Neural progenitor cell (in vitro differentiated cells): Measurements from ENCODE around the gene ST8SIA5. TPM values are rescaled to one million over a fixed set of nuclear protein-coding genes. Genes with fewer than 3 reads are reported as not detected.

ENCODE experiments used
- DNase-seq: peaks from one replicate; pipeline ENCODE4 v3.0.0-alpha.2; 2016; ENCODE audit warnings: low spot score
- H2AFZ ChIP-seq: fragments of 200-600 bp; sonication (generic); replicated peaks from 2 replicates; pipeline ENCODE4 v1.6.1; 2016; ENCODE audit warnings: antibody characterized with exemption
- H3F3A ChIP-seq: fragments of 200-600 bp; sonication (generic); 2 replicates; pipeline ENCODE4 v1.6.1; 2016; ENCODE audit warnings: antibody characterized with exemption, low read depth
- H3K27ac ChIP-seq: fragments of 200-600 bp; sonication (generic); 2 replicates; pipeline ENCODE4 v1.5.1; 2016; ENCODE audit warnings: mild to moderate bottlenecking
- H3K27me3 ChIP-seq: fragments of 200-600 bp; sonication (generic); 2 replicates; pipeline ENCODE4 v1.6.1; 2016; ENCODE audit warnings: mild to moderate bottlenecking, moderate library complexity
- H3K36me3 ChIP-seq: fragments of 200-600 bp; sonication (generic); 2 replicates; pipeline ENCODE4 v1.5.1; 2016
- H3K4me1 ChIP-seq: fragments of 200-600 bp; sonication (generic); 2 replicates; pipeline ENCODE4 v1.6.1; 2016; ENCODE audit warnings: mixed run types
- H3K4me2 ChIP-seq: fragments of 200-600 bp; sonication (generic); 2 replicates; pipeline ENCODE4 v1.6.1; 2016
- H3K4me3 ChIP-seq: fragments of 200-600 bp; sonication (generic); 2 replicates; pipeline ENCODE4 v1.5.1; 2016
- H3K79me2 ChIP-seq: fragments of 200-600 bp; sonication (generic); 2 replicates; pipeline ENCODE4 v1.6.1; 2016; ENCODE audit warnings: low read depth
- H3K9ac ChIP-seq: fragments of 200-600 bp; sonication (generic); 2 replicates; pipeline ENCODE4 v1.6.1; 2016
- H3K9me3 ChIP-seq: fragments of 200-600 bp; sonication (generic); 2 replicates; pipeline ENCODE4 v1.5.1; 2016; ENCODE audit warnings: low read depth
- H4K20me1 ChIP-seq: fragments of 200-600 bp; sonication (generic); 2 replicates; pipeline ENCODE4 v1.6.1; 2016; ENCODE audit warnings: low read depth
- H3K27ac Mint-ChIP-seq: 3 replicates; pipeline ENCODE4 v1.8.0; 2021; ENCODE audit warnings: mixed read lengths
- H3K27me3 Mint-ChIP-seq: 2 replicates; pipeline ENCODE4 v1.8.0; 2022; ENCODE audit warnings: low read depth, mild to moderate bottlenecking, inconsistent platforms, moderate library complexity, mixed read lengths; ENCODE audit not compliant: insufficient read depth
- H3K36me3 Mint-ChIP-seq: 3 replicates; pipeline ENCODE4 v1.8.0; 2021; ENCODE audit warnings: mixed read lengths
- H3K4me1 Mint-ChIP-seq: 3 replicates; pipeline ENCODE4 v1.8.0; 2021; ENCODE audit warnings: mixed read lengths
- H3K4me3 Mint-ChIP-seq: 3 replicates; pipeline ENCODE4 v1.8.0; 2021; ENCODE audit warnings: mild to moderate bottlenecking, moderate library complexity, mixed read lengths
- H3K9me3 Mint-ChIP-seq: 3 replicates; pipeline ENCODE4 v1.8.0; 2020; ENCODE audit warnings: mixed read lengths
- EZH2 ChIP-seq: fragments of 200-600 bp; sonication (generic); IDR thresholded peaks from 2 replicates; pipeline ENCODE4 v1.6.1; 2017; ENCODE audit warnings: antibody characterized with exemption, mild to moderate bottlenecking, moderate library complexity
- EZH2phosphoT487 ChIP-seq: fragments of 200-600 bp; sonication (generic); IDR thresholded peaks from 2 replicates; pipeline ENCODE4 v1.6.1; 2017; ENCODE audit warnings: antibody characterized with exemption
- total RNA-seq: library from RNA; depleted of rRNA; stranded (reverse); fragments of >200 nt; gene quantifications from 2 replicates; pipeline ENCODE4 v1.2.3, GENCODE V29; 2015; ENCODE audit warnings: low replicate concordance
- TF ChIP-seq, protein P1 (sequence below): fragments of 200-600 bp; sonication (generic); IDR thresholded peaks from 2 replicates; pipeline ENCODE4 v1.5.1; 2017; ENCODE audit warnings: antibody characterized with exemption, mild to moderate bottlenecking

Gene ST8SIA5
- total RNA-seq, 1 donor from 2014 or later = 0.04 TPM

DNA sequence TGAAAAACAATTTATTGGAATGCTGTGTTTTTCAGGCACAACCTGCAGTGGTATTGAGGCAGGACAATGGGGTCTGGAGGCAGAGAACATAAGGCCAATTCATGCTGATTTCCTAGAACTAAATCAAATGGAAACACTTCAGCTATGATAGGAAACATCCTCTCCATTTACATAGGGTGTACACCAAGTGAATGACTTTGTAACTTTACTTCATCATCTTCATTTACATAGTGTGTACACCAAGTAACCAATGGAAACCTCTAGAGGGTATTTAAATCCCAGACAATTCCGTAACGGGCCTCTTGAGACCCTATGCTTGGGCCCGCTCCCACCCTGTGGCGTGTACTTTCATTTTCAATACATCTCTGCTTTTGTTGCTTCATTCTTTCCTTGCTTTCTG lies 32.2 kb upstream of the ST8SIA5 start:
- Histone ChIP-seq H3K36me3 (no peaks in the 10 kb centered on the region), H3F3A (no peaks in the 10 kb centered on the region), H4K20me1 (no peaks in the 10 kb centered on the region), H3K4me1 (no peaks in the 10 kb centered on the region), H3K27me3 (no peaks in the 10 kb centered on the region), H3K4me3 (no peak overlapping the region), H2AFZ (no peak overlapping the region), H3K9ac (no peak overlapping the region), H3K9me3 (peaks cover 5% of the 10 kb centered on the region), H3K27ac (no peak overlapping the region), H3K4me2 (no peak overlapping the region), H3K79me2 (no peaks in the 10 kb centered on the region)
- H3K4me3 Mint-ChIP-seq = no peak overlapping the region
- H3K4me1 Mint-ChIP-seq = no peaks in the 10 kb centered on the region
- peaks cover 18% of the 10 kb centered on the region for H3K9me3 Mint-ChIP-seq
- H3K27ac Mint-ChIP-seq = no peak overlapping the region
- H3K27me3 Mint-ChIP-seq = peaks cover 3% of the 10 kb centered on the region
- no peak for TF ChIP-seq EZH2phosphoT487
- no peak for TF ChIP-seq EZH2
- TF ChIP-seq, protein P1, sequence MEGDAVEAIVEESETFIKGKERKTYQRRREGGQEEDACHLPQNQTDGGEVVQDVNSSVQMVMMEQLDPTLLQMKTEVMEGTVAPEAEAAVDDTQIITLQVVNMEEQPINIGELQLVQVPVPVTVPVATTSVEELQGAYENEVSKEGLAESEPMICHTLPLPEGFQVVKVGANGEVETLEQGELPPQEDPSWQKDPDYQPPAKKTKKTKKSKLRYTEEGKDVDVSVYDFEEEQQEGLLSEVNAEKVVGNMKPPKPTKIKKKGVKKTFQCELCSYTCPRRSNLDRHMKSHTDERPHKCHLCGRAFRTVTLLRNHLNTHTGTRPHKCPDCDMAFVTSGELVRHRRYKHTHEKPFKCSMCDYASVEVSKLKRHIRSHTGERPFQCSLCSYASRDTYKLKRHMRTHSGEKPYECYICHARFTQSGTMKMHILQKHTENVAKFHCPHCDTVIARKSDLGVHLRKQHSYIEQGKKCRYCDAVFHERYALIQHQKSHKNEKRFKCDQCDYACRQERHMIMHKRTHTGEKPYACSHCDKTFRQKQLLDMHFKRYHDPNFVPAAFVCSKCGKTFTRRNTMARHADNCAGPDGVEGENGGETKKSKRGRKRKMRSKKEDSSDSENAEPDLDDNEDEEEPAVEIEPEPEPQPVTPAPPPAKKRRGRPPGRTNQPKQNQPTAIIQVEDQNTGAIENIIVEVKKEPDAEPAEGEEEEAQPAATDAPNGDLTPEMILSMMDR = no peak
- no peaks in the 10 kb centered on the region for H3K36me3 Mint-ChIP-seq
- DNase-seq = no peak

DNA sequence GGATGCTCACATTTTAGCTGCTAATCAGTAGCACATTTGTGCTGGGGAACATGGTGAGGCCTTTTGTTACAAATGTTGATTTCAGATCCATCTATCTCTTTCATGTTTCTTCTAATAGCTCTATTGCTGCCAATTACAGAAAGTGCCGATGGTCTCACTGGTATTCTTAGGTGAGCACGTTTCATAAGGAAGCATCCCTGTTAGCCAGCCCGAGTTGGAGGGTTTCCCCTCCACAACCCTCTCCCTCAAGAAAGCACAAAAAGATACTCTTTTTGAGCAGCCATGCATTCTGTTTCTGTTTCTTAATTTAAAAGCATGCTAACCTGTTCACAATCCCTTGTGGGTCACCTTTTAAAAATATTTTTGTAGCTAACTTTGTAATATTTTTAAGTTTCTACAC lies 30.8 kb upstream of the ST8SIA5 start:
- no peak overlapping the region for H3K4me3 Mint-ChIP-seq
- Histone ChIP-seq H3K4me1 (no peaks in the 10 kb centered on the region), H3K27ac (no peak overlapping the region), H3K36me3 (no peaks in the 10 kb centered on the region), H4K20me1 (no peaks in the 10 kb centered on the region), H3K9me3 (peaks cover 5% of the 10 kb centered on the region), H3K27me3 (no peaks in the 10 kb centered on the region), H3K9ac (no peak overlapping the region), H3F3A (no peaks in the 10 kb centered on the region), H3K4me3 (no peak overlapping the region), H2AFZ (no peak overlapping the region), H3K79me2 (no peaks in the 10 kb centered on the region), H3K4me2 (no peak overlapping the region)
- peaks cover 18% of the 10 kb centered on the region for H3K9me3 Mint-ChIP-seq
- no peaks in the 10 kb centered on the region for H3K36me3 Mint-ChIP-seq
- peaks cover 2% of the 10 kb centered on the region for H3K27me3 Mint-ChIP-seq
- H3K4me1 Mint-ChIP-seq = no peaks in the 10 kb centered on the region
- no peak for DNase-seq
- TF ChIP-seq EZH2 (no peak), EZH2phosphoT487 (no peak)
- TF ChIP-seq, protein P1 = no peak
- no peak overlapping the region for H3K27ac Mint-ChIP-seq

DNA sequence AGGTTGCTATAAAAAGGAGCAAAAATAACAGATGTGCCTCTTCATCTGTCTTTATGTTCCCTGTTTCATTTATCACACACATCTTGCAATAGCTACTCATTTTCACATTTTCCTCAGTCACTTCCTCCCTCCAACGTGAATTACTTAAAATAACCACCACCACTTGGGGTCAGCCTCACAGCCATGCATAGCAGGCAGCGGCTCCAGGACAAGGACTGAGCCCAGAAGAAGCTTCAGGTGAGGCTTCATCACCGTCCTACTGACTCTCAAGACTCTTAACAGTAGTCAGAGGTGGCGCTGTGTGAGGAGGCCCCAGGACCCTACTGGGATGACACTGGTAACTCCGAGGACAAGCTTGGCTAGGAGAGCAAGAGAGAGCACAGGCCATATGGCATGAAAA lies 15.5 kb upstream of the ST8SIA5 start:
- no peak for DNase-seq
- H3K27me3 ChIP-seq = no peaks in the 10 kb centered on the region
- no peak overlapping the region for H3K9ac ChIP-seq
- H3K4me3 ChIP-seq = no peak overlapping the region
- H3F3A ChIP-seq = no peaks in the 10 kb centered on the region
- no peaks in the 10 kb centered on the region for H3K79me2 ChIP-seq
- no peak overlapping the region for H3K4me2 ChIP-seq
- no peaks in the 10 kb centered on the region for H3K36me3 ChIP-seq
- peaks cover 2% of the 10 kb centered on the region for H3K27me3 Mint-ChIP-seq
- no peaks in the 10 kb centered on the region for H3K9me3 Mint-ChIP-seq
- H3K4me1 ChIP-seq = no peaks in the 10 kb centered on the region
- no peak overlapping the region for H3K27ac Mint-ChIP-seq
- H2AFZ ChIP-seq = no peak overlapping the region
- no peaks in the 10 kb centered on the region for H3K36me3 Mint-ChIP-seq
- H3K27ac ChIP-seq = no peak overlapping the region
- no peaks in the 10 kb centered on the region for H3K9me3 ChIP-seq
- H3K4me1 Mint-ChIP-seq = peaks cover 8% of the 10 kb centered on the region
- no peak overlapping the region for H3K4me3 Mint-ChIP-seq
- TF ChIP-seq EZH2 (no peak), EZH2phosphoT487 (no peak)
- TF ChIP-seq, protein P1 = no peak
- H4K20me1 ChIP-seq = no peaks in the 10 kb centered on the region

DNA sequence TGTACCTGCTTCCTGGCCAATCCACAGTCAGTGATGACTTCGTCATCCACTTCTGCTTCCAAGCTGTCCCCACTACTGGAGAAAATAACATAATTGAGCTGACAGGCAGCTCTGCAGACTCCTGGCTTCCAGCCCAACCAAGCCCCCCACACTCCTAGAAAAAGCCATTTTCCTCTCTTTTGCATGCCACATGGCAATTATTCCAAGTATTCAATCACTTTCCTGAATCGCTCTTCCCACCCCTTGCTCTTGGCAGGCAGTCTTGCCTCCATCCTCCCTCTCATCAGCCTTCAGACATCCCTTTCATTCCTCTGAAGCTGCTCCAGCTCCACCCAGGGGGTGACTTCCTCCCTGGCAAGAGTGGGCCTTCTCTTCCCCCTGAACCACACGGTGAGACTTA lies 14.3 kb upstream of the ST8SIA5 start:
- H3K4me1 ChIP-seq = no peaks in the 10 kb centered on the region
- Mint-ChIP-seq H3K4me1 (peaks cover 8% of the 10 kb centered on the region), H3K27ac (no peak overlapping the region), H3K4me3 (no peak overlapping the region), H3K9me3 (no peaks in the 10 kb centered on the region), H3K36me3 (no peaks in the 10 kb centered on the region), H3K27me3 (peaks cover 2% of the 10 kb centered on the region)
- no peaks in the 10 kb centered on the region for H3K27me3 ChIP-seq
- no peaks in the 10 kb centered on the region for H3K36me3 ChIP-seq
- no peaks in the 10 kb centered on the region for H4K20me1 ChIP-seq
- H2AFZ ChIP-seq = no peak overlapping the region
- no peaks in the 10 kb centered on the region for H3F3A ChIP-seq
- H3K9ac ChIP-seq = no peak overlapping the region
- no peak for DNase-seq
- H3K4me3 ChIP-seq = no peak overlapping the region
- no peaks in the 10 kb centered on the region for H3K79me2 ChIP-seq
- no peak for TF ChIP-seq EZH2phosphoT487
- TF ChIP-seq EZH2 = no peak
- TF ChIP-seq, protein P1 = no peak
- no peak overlapping the region for H3K4me2 ChIP-seq
- H3K9me3 ChIP-seq = no peaks in the 10 kb centered on the region
- H3K27ac ChIP-seq = no peak overlapping the region
